ENCODE data around the gene HOMEZ.
"Not testable (repeated sequence)": the region's sequence is repeated elsewhere in the genome, so short reads cannot be mapped to it uniquely, and the experiment has no call there.

Gene HOMEZ, protein sequence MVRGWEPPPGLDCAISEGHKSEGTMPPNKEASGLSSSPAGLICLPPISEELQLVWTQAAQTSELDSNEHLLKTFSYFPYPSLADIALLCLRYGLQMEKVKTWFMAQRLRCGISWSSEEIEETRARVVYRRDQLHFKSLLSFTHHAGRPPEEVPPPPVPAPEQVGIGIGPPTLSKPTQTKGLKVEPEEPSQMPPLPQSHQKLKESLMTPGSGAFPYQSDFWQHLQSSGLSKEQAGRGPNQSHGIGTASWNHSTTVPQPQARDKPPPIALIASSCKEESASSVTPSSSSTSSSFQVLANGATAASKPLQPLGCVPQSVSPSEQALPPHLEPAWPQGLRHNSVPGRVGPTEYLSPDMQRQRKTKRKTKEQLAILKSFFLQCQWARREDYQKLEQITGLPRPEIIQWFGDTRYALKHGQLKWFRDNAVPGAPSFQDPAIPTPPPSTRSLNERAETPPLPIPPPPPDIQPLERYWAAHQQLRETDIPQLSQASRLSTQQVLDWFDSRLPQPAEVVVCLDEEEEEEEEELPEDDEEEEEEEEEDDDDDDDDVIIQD

DNA sequence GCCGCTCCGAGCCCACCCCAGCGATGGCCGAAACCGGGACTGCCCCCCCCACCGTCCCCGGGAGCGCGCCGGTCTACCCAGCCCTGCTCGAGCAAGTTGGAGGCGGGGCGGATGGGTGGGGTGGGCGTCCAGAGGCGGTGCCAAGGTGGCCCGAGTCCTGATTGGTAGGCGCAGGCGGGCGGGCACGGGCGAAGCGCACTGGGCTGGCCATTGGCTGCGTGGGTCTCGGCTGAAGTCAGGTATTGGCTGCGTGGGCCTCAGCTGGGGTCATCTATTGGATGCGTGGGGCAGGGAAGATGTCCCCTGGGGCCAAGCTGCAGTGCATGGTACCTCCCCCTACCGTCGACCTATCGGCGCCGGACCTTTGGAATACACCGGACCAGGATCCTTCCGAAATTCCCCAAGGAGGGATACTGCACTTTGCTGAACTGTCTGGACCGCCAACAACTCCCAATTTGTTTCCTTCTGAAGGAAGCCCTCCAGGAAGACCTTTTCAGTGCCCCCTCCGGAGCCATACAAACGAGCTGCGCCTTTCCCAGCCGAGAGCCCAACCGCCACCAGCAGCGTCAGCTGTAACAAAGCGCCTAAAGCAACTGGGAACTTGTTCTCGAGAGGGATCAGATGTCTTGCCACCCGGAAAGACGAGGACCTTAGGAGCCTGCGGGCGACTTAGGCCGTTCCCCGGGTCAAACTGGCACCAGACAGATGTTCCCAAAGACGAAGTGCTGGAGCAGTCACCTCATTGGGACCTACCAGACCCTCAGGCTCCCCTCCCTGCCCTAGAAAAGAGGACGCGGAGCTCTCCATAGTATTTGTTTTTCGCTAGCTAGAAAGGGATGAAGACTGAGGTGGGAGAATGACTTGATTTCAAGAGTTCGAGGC, at the start of gene HOMEZ:
Gene HOMEZ, minus strand, starts transcription at position 113 of the 882 bp plus-strand sequence. CDS start 180 bp downstream, outside the sequence.
- DNase-seq: peak; percentile 97

DNA sequence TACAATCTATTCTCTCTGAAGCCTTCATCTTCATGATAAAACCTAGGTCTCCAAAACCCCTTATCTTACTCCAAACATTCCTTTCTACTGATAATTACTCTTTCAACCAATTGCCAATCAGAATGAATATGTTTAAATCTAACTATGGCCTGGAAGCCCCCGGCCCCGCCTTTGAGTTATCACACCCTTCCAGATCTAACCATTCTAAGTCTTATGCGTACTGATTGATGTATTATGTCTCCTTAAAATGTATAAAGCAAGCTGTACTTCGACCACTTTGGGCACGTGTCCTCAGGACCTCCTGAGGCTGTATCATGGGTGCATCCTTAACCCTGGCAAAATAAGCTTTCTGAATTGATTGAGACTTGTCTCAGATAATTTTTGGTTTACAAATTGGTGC, 49.7 kb upstream of the HOMEZ start:
- no peak for DNase-seq

DNA sequence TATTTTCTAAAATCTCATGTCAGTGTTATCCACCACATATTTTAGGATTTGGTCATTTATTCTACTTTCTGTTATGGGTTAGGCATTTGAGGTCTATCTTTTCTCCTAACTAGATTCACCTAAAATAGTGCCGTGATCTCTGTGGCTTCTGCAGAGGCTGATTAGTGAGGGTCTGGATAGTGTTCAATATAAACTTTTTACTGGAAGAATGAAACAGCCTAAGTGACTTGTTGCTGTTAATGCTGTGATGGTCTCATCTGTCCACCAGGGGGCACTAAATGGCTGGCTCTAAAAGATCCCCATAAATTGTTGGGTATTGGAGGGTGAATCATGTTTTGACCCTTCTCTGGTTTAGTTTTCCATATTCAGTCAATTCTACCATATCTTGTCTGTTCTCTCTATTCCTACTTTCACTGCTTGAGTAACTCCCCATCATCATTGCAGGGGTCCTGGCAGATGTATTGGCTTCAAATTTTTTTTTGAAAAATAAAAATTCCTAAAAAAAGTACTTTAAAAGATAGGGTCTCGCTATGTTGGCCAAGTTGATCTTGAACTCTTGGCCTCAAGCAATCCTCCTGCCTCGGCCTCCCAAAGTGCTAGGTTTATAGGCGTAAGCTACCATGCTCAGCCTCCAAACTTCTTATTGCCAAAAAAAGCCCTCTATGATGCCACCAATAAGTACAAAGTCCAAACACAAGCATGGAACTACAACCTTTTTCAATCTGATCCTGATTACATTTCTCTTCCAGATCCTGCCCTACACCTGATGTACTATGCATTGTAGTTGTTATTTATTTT, 42.2 kb upstream of the HOMEZ start:
- DNase-seq: peak; percentile 69

DNA sequence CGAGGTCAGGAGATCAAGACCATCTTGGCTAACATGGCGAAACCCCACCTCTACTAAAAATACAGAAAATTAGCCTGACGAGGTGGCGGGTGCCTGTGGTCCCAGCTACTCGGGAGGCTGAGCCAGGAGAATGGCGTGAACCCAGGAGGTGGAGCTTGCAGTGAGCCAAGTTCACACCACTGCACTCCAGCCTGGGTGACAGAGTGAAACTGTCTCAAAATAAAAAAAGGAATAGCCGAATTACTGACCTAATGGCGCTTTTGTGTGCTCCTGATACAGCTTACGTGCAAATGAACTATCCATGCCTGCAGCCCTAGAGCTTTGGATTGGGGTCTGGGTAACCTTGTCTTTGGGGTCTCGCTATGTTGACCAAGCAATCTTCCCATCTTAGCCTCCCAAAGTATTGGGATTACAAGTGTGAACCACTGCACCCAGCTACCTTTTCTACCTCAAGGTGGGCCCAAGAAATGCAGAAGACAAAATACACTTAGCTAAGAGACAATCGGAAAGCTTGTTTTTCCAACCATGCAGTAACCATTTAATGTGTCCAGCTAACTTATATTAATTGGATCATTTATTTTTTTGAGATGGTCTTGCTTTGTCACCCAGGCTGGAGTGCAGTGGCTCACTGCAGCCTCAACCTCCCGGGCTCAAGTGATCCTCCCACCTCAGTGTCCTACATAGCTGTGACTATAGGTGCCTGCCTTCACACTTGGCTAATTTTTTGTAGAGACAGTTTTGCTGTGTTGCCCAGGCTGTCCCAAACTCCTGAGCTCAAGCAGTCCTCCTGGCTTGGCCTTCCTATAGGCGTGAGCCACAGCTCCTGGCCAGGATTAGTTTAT, 40.8 kb upstream of the HOMEZ start:
- no peak for DNase-seq

DNA sequence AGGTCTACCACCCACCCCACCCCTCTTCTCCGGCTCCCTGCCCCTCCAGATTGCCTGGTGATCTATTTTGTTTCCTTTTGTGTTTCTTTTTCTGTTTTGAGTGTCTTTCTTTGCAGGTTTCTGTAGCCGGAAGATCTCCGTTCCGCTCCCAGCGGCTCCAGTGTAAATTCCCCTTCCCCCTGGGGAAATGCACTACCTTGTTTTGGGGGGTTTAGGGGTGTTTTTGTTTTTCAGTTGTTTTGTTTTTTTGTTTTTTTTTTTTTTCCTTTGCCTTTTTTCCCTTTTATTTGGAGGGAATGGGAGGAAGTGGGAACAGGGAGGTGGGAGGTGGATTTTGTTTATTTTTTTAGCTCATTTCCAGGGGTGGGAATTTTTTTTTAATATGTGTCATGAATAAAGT, 39.8 kb upstream of the HOMEZ start:
- DNase-seq: not testable (repeated sequence)

DNA sequence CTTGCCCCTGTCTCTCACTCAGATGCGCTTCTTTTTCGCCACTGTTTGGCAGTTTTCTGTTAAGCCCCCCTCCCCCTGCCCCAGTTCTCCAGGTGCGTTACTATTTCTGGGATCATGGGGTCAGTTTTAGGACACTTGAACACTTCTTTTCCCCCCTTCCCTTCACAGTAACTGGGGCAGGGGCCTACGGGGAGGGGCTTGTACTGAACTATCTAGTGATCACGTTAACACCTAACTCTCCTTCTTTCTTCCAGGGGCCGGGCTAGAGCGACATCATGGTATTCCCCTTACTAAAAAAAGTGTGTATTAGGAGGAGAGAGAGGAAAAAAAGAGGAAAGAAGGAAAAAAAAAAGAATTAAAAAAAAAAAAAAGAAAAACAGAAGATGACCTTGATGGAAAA, 39.1 kb upstream of the HOMEZ start:
- DNase-seq: no peak

DNA sequence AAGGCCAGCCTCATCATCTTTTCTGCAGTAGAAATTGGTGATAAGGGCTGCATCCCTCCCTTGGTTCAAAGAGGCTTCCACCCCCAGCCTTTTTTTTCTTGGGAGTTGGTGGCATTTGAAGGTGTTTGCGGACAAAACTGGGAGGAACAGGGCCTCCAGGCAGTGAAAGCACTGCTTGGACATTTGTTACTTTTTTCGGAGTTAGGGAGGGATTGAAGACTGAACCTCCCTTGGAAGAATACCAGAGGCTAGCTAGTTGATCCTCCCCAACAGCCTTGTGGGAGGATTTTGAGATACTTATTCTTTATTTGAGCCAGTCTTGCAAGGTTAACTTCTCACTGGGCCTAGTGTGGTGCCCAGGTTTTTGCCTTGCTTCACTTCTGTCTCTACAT, 38.5 kb upstream of the HOMEZ start:
- DNase-seq: no peak

DNA sequence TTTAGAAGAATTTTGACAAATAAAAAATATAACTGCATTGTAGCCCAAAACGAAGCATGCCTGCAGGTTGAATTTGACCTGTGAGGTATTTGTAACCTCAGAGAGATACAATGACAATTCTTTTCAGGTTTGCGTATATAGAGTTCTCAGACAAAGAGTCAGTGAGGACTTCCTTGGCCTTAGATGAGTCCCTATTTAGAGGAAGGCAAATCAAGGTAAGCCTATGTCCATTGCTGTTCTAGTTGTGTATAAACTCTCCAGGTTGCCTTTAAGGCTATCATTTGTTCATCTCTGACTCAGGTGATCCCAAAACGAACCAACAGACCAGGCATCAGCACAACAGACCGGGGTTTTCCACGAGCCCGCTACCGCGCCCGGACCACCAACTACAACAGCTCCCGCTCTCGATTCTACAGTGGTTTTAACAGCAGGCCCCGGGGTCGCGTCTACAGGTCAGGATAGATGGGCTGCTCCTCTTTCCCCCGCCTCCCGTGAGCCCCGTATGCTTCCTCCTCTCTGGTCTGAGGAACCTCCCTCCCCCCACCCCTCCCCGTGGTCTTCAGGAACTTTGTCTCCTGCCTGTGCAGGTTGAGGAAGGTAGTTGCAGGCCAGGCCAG, 38.0 kb upstream of the HOMEZ start:
- DNase-seq: no peak

DNA sequence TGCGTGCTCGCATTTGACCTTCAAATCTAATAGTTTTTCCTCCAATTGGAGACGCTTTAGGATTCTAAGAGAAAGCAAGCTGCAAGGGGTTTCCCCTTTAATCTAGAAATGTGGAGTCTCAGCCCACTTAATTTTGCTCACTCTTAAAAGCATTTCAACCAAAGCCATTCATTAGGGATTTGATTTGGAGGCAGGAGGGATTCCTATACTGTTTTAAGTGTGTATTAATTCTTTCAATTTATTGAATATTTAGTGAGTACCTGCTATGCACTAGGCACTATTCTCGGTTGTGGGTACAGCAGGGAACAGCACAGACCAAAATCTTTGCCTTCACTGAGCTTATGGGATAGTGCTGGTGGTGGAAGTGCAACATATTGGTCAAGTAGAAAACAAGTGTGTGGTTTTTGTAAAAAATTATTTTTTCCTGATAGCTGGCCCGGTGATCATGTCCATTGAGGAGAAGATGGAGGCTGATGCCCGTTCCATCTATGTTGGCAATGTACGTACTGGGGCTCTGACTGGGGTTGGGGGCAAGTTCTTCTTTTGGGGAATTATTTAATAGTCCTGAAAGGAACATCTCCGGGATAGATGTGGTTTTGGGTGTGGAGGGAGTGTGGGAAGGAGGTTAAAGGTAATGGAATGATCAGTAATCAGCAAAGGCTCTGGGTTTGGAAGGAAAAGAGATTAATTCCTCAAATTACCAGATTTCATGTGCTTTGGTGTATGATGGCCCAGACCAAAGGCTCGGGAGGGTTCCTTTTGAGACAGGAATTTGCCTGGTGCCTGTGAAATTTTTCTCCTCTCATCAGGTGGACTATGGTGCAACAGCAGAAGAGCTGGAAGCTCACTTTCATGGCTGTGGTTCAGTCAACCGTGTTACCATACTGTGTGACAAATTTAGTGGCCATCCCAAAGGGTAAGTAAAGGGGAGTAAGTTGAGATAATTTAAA, 36.9 kb upstream of the HOMEZ start:
- DNase-seq: no peak

DNA sequence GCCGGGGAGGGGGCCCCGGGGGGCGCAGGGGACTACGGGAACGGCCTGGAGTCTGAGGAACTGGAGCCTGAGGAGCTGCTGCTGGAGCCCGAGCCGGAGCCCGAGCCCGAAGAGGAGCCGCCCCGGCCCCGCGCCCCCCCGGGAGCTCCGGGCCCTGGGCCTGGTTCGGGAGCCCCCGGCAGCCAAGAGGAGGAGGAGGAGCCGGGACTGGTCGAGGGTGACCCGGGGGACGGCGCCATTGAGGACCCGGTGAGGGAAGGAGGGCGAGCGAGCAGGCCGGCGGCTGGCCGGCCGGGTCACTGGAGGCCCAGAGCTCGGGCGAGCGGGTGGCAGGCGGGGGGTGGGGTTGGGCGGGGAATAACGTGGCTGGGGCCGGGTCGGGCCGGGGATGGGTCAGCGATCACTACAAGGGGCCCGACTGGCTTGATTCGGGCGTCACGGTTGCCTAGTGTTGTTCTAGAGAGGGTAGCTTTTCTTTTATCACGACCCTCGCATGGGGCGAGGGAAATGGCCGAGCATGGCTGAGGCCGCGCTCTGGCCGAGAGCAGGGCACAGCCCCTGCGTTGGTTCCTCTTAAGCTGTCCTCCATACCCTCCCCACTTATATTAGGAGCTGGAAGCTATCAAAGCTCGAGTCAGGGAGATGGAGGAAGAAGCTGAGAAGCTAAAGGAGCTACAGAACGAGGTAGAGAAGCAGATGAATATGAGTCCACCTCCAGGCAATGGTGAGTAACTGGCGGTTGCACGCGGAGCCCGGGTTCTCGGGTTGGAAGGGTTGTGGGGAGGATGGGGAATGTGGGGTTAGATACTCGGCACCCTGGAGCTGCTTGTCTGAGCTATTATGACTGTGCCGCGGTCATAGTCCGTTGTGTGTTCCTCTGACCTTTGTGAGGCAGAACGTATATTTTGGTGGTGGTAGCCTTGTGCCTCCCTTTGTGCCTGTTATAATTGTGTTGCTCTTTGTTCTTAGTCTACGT, 35.9 kb upstream of the HOMEZ start:
- peak; percentile 84 for DNase-seq

DNA sequence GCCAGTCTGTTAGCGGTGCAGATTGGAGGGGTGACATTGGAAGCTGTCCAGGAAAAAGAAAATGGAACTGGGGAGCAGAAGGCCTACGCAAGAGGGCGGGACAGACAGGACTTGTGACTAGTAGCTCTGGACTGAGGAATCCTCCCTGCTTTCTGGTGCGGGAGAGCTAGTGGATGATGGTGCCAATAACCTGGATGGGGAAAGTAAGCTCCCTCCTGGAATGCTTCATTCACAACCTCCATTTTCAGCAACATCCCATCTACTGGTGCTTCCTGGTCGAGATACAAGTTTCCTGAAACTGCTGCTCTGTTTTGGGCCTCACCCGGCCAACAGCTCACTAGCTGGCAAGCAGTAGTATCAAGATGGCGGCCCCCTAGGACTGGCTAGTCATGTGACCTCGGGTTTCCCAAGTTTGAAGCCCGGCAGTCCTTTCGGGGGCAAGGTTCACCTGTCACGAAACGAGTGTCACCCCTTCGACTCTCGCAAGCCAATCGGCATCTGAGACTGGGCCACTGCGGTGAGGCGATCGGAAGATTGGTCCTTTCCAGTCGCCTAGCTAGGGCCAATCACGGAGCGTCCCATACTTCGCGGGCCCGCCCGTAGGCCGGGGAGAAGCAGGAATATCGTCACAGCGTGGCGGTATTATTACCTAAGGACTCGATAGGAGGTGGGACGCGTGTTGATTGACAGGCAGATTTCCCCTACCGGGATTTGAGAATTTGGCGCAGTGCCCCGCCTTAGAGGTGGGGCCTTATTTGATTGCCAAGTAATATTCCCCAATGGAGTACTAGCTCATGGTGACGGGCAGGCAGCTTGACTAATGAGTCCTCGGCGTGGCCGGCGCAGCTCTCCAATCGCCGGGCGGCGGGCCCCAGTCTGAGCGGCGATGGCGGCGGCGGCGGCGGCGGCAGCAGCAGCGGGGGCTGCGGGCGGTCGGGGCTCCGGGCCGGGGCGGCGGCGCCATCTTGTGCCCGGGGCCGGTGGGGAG, 34.9 kb upstream of the HOMEZ start, which contains the start of gene PABPN1:
Gene PABPN1, plus strand, starts transcription at position 874 of the 988 bp plus-strand sequence. Its CDS starts 13 bp downstream, at position 887.
- peak; percentile 95 for DNase-seq

DNA sequence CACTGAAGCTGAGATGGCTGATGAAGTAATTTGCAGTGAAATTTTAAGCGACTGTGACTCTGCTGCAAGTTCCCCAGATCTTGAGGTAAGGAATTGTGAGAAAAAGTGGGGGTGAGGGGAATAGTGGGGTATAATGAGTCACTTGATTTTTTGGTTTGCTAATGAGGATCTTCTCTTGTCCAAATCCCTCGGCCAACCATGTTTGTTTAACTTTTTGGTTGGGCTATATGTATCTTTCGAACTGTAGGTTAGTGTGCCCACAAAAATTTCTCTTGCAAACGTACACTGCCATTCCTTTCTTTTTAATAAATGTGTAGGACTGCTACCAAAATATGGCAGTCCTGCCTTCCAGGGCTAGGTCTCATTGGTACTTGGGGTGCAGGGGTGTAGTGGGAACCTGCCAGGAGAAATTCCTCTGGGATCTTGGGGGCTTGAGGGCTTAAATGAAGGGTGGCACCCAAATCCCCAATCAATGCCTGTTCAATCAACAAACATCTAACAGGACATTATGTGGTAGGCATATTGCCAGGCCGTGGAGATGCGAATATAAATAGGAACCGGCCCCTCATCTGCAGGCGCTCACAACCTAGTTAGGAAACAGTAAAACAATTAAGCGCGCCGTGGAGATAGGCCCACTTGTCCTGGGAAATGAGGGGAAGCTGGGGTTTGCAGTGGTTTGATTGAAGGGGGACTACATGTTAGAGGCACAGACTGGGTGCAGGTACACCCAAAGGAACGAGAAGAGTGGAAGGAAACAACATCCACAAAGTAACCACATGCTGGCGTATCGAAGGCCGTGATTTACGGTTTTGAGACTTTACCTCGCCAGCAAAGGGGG, 34.0 kb upstream of the HOMEZ start:
- no peak for DNase-seq

DNA sequence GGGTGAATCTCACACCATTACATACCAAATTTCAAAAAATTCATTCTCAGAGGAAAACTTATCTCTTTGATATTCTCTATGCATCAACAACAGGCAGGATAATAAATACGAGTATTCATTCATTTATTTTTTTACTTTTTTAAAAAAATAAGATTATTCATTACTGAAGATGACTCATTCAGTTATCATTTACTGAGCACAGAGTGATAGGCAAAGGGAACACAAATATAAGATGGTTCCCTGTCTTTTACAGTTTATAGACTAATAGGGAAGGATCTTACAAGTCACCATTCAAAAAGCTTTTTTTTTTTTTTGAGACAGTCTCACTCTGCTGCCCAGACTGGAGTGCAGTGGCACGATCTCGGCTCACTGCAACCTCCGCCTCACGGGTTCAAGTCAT, 30.4 kb upstream of the HOMEZ start:
- no peak for DNase-seq

DNA sequence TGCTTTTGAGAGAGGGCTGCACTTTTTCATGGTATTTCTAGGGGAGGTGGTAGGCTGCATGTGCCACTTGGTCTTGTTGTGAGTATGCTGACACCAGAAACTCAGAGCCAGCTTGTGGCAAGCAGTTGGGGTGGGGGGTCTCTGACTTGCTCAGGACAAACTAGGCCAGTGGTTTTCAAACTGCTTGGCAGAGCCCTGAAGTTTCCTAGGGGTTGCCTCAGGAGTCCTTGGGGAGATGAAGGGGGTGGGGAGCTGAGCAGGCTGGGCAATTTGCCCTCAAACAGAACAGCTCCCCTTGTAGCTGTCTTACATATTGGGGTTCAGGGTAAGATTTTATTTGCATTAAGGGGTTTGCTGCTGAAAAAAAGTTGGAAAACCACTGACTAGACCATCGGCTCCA, 24.6 kb upstream of the HOMEZ start:
- no peak for DNase-seq

DNA sequence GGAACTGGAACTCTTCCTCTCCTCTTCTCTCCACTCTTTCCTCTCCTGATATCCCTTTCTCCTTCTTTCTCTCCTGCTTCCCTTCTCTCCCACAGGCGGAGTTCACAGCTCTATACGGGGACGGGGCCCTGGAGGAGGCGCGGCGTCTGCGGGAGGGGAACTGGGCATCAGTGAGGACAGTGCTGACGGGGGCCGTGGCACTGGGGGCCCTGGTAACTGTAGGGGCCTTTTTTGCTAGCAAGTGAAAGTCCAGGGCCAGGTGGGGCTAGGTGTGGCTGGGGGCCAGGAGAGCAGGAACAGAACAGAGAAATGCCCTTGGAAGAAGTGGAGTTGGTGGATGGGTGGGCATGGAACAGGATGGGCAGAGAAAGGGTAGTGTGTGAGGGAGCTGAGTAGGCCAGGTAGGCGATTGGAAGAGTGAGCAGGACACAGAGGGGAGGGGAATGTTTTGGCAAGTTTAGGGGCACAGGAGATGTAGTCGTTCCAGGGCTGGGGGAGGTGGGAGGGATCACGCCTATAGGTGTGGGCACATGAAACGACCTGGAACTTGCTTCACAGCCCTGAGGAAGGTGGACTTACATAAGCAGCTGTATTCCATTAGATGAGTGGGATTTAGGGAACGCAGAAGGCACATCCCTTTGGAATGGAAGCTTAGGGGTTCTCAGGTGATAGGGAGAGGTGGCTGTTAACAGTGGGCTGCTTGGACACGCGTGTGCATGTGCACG, 23.0 kb upstream of the HOMEZ start:
- DNase-seq: no peak
